Measurements from ENCODE around the gene SHKBP1. TPM values are rescaled to one million over a fixed set of nuclear protein-coding genes. Genes with fewer than 3 reads are reported as not detected.

Gene SHKBP1
- total RNA-seq, 2 donors from 2014 or later, result 53.6 to 87.8 TPM

GRCh38 chr19:40581531-40581930, 4.9 kb downstream of the SHKBP1 start:
- Histone ChIP-seq H3K9me3 (no peaks in the 10 kb centered on the region), H3K27ac (no peak overlapping the region), H3K4me3 (no peak overlapping the region), H3K4me1 (no peaks in the 10 kb centered on the region), H3K27me3 (no peaks in the 10 kb centered on the region), H3K9ac (ENCODE audit: low read depth in 2 of 2, low read length in 2 of 2) (no peak overlapping the region), H3K36me3 (no peaks in the 10 kb centered on the region)
- intact Hi-C loops (cut with DNase I), result no loop called here
- TF ChIP-seq, protein P1, sequence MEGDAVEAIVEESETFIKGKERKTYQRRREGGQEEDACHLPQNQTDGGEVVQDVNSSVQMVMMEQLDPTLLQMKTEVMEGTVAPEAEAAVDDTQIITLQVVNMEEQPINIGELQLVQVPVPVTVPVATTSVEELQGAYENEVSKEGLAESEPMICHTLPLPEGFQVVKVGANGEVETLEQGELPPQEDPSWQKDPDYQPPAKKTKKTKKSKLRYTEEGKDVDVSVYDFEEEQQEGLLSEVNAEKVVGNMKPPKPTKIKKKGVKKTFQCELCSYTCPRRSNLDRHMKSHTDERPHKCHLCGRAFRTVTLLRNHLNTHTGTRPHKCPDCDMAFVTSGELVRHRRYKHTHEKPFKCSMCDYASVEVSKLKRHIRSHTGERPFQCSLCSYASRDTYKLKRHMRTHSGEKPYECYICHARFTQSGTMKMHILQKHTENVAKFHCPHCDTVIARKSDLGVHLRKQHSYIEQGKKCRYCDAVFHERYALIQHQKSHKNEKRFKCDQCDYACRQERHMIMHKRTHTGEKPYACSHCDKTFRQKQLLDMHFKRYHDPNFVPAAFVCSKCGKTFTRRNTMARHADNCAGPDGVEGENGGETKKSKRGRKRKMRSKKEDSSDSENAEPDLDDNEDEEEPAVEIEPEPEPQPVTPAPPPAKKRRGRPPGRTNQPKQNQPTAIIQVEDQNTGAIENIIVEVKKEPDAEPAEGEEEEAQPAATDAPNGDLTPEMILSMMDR (IDR thresholded peaks at IDR 0.05), result no peak
- DNase-seq, result no peak

- H3K27ac ChIP-seq, result no peak overlapping the region
- H3K27me3 ChIP-seq, result no peaks in the 10 kb centered on the region
- no peaks in the 10 kb centered on the region for H3K9me3 ChIP-seq
- no peaks in the 10 kb centered on the region for H3K4me1 ChIP-seq
- no peaks in the 10 kb centered on the region for H3K36me3 ChIP-seq
- TF ChIP-seq, protein P1 (IDR thresholded peaks at IDR 0.05), result no peak
- intact Hi-C loops (cut with DNase I), result no loop called here
- no peak overlapping the region for H3K4me3 ChIP-seq
- no peak overlapping the region for H3K9ac ChIP-seq (ENCODE audit: low read depth in 2 of 2, low read length in 2 of 2)
- no peak for DNase-seq
Measured at GRCh38 chr19:40582467-40582866, 5.8 kb downstream of the SHKBP1 start.

DNA sequence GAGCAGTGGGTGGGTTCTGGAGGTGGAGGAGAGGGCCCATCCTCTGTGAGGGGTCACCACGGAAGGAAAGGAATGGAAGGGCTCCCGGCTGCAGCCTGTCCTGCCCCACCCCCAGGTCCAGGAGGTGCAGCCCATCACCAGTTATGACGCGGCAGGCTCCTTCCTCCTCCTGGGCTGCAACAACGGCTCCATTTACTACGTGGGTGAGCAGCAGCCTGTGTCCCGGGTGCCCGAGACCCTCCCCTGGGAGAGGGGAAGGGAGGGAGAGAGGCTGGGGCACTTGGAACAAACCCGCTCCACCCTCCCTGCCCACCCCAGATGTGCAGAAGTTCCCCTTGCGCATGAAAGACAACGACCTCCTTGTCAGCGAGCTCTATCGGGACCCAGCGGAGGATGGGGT, 6.6 kb downstream of the SHKBP1 start:
- Histone ChIP-seq H3K36me3 (no peaks in the 10 kb centered on the region), H3K9ac (ENCODE audit: low read depth in 2 of 2, low read length in 2 of 2) (no peak overlapping the region), H3K9me3 (no peaks in the 10 kb centered on the region), H3K4me3 (no peak overlapping the region), H3K4me1 (no peaks in the 10 kb centered on the region), H3K27me3 (no peaks in the 10 kb centered on the region), H3K27ac (no peak overlapping the region)
- no peak for DNase-seq
- intact Hi-C loops (cut with DNase I), result no loop called here
- TF ChIP-seq, protein P1 (IDR thresholded peaks at IDR 0.05), result no peak

DNA sequence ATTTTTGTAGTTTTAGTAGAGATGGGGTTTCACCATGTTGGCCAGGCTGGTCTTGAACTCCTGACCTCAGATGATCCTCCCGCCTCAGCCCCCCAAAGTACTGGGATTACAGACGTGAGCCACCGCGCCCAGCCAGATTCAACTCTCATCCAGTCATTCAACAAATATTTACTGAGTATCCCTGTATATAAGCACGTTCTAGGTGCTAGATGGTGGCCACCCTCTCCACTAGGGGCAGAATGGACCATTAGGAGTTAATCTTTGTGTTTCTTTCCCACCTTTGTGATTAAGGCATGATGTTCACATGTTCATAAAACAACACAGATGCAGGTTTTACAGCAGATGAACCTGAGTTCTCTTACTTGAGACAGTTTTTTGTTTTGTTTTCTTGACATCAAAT, 7.3 kb downstream of the SHKBP1 start:
- H3K9me3 ChIP-seq, result no peaks in the 10 kb centered on the region
- DNase-seq, result no peak
- intact Hi-C loops (cut with DNase I), result no loop called here
- no peak overlapping the region for H3K27ac ChIP-seq
- H3K27me3 ChIP-seq, result no peaks in the 10 kb centered on the region
- no peak overlapping the region for H3K9ac ChIP-seq (ENCODE audit: low read depth in 2 of 2, low read length in 2 of 2)
- no peak overlapping the region for H3K4me3 ChIP-seq
- H3K36me3 ChIP-seq, result no peaks in the 10 kb centered on the region
- TF ChIP-seq, protein P1 (IDR thresholded peaks at IDR 0.05), result no peak
- no peaks in the 10 kb centered on the region for H3K4me1 ChIP-seq

- Histone ChIP-seq H3K9me3 (no peaks in the 10 kb centered on the region), H3K36me3 (no peaks in the 10 kb centered on the region), H3K27ac (no peak overlapping the region), H3K9ac (ENCODE audit: low read depth in 2 of 2, low read length in 2 of 2) (no peak overlapping the region), H3K4me1 (no peaks in the 10 kb centered on the region), H3K27me3 (no peaks in the 10 kb centered on the region), H3K4me3 (no peak overlapping the region)
- TF ChIP-seq, protein P1 (IDR thresholded peaks at IDR 0.05), result no peak
- no peak for DNase-seq
- intact Hi-C loops (cut with DNase I), result no loop called here
Measured at GRCh38 chr19:40585241-40585981, 8.7 kb downstream of the SHKBP1 start.

All from colonic mucosa (tissue), 4 donors.